ENCODE data around the gene FHOD3.

FHOD3 gene

GRCh38 chr18:36274083-36274715, 23.3 kb upstream of the FHOD3 start:
- Histone ChIP-seq H3K4me1 (ENCODE audit: control insufficient read depth, low read depth, low read length) (no peaks in the 10 kb centered on the region), H3K9ac (ENCODE audit: low read length) (no peak overlapping the region), H3K9me3 (ENCODE audit: control insufficient read depth, low read depth, low read length) (no peaks in the 10 kb centered on the region), H3K4me3 (ENCODE audit: low read length) (no peak overlapping the region), H3K36me3 (ENCODE audit: control insufficient read depth, low read depth, low read length) (no peaks in the 10 kb centered on the region), H3K27me3 (ENCODE audit: control insufficient read depth, insufficient read depth, low read length) (no peaks in the 10 kb centered on the region), H3K27ac (ENCODE audit: low read length) (no peak overlapping the region)

- H3K4me3 ChIP-seq (ENCODE audit: low read length), result no peak overlapping the region
- no peak overlapping the region for H3K9ac ChIP-seq (ENCODE audit: low read length)
- H3K27me3 ChIP-seq (ENCODE audit: control insufficient read depth, insufficient read depth, low read length), result no peaks in the 10 kb centered on the region
- H3K27ac ChIP-seq (ENCODE audit: low read length), result no peak overlapping the region
- no peaks in the 10 kb centered on the region for H3K9me3 ChIP-seq (ENCODE audit: control insufficient read depth, low read depth, low read length)
- no peaks in the 10 kb centered on the region for H3K36me3 ChIP-seq (ENCODE audit: control insufficient read depth, low read depth, low read length)
- H3K4me1 ChIP-seq (ENCODE audit: control insufficient read depth, low read depth, low read length), result no peaks in the 10 kb centered on the region
These were observed 22.0 kb upstream of the FHOD3 start for GRCh38 chr18:36275561-36275960.

- Histone ChIP-seq H3K4me1 (ENCODE audit: control insufficient read depth, low read depth, low read length) (no peaks in the 10 kb centered on the region), H3K27me3 (ENCODE audit: control insufficient read depth, insufficient read depth, low read length) (no peaks in the 10 kb centered on the region), H3K9ac (ENCODE audit: low read length) (no peak overlapping the region), H3K4me3 (ENCODE audit: low read length) (no peak overlapping the region), H3K27ac (ENCODE audit: low read length) (no peak overlapping the region), H3K36me3 (ENCODE audit: control insufficient read depth, low read depth, low read length) (no peaks in the 10 kb centered on the region), H3K9me3 (ENCODE audit: control insufficient read depth, low read depth, low read length) (no peaks in the 10 kb centered on the region)
These were observed 18.5 kb upstream of the FHOD3 start for GRCh38 chr18:36279001-36279400.

- no peak overlapping the region for H3K4me3 ChIP-seq (ENCODE audit: low read length)
- H3K27me3 ChIP-seq (ENCODE audit: control insufficient read depth, insufficient read depth, low read length), result no peaks in the 10 kb centered on the region
- H3K9me3 ChIP-seq (ENCODE audit: control insufficient read depth, low read depth, low read length), result no peaks in the 10 kb centered on the region
- H3K4me1 ChIP-seq (ENCODE audit: control insufficient read depth, low read depth, low read length), result no peaks in the 10 kb centered on the region
- H3K36me3 ChIP-seq (ENCODE audit: control insufficient read depth, low read depth, low read length), result no peaks in the 10 kb centered on the region
- H3K9ac ChIP-seq (ENCODE audit: low read length), result no peak overlapping the region
- no peak overlapping the region for H3K27ac ChIP-seq (ENCODE audit: low read length)
These were observed 15.6 kb upstream of the FHOD3 start for GRCh38 chr18:36281936-36282335.

GRCh38 chr18:36283448-36283847, 14.1 kb upstream of the FHOD3 start:
- no peaks in the 10 kb centered on the region for H3K4me1 ChIP-seq (ENCODE audit: control insufficient read depth, low read depth, low read length)
- no peak overlapping the region for H3K9ac ChIP-seq (ENCODE audit: low read length)
- no peaks in the 10 kb centered on the region for H3K27me3 ChIP-seq (ENCODE audit: control insufficient read depth, insufficient read depth, low read length)
- H3K4me3 ChIP-seq (ENCODE audit: low read length), result no peak overlapping the region
- no peak overlapping the region for H3K27ac ChIP-seq (ENCODE audit: low read length)
- H3K9me3 ChIP-seq (ENCODE audit: control insufficient read depth, low read depth, low read length), result no peaks in the 10 kb centered on the region
- no peaks in the 10 kb centered on the region for H3K36me3 ChIP-seq (ENCODE audit: control insufficient read depth, low read depth, low read length)

- no peak overlapping the region for H3K27ac ChIP-seq (ENCODE audit: low read length)
- no peaks in the 10 kb centered on the region for H3K9me3 ChIP-seq (ENCODE audit: control insufficient read depth, low read depth, low read length)
These were observed 13.2 kb upstream of the FHOD3 start for GRCh38 chr18:36284268-36284667.

GRCh38 chr18:36284671-36285295, 12.7 kb upstream of the FHOD3 start:
- Histone ChIP-seq H3K4me1 (ENCODE audit: control insufficient read depth, low read depth, low read length) (no peaks in the 10 kb centered on the region), H3K27me3 (ENCODE audit: control insufficient read depth, insufficient read depth, low read length) (no peaks in the 10 kb centered on the region), H3K9me3 (ENCODE audit: control insufficient read depth, low read depth, low read length) (no peaks in the 10 kb centered on the region), H3K36me3 (ENCODE audit: control insufficient read depth, low read depth, low read length) (no peaks in the 10 kb centered on the region), H3K4me3 (ENCODE audit: low read length) (no peak overlapping the region), H3K27ac (ENCODE audit: low read length) (no peak overlapping the region), H3K9ac (ENCODE audit: low read length) (no peak overlapping the region)

More at GRCh38 chr18:36284268-36284667, 13.2 kb upstream of the FHOD3 start:
- Histone ChIP-seq H3K27me3 (ENCODE audit: control insufficient read depth, insufficient read depth, low read length) (no peaks in the 10 kb centered on the region), H3K36me3 (ENCODE audit: control insufficient read depth, low read depth, low read length) (no peaks in the 10 kb centered on the region), H3K4me3 (ENCODE audit: low read length) (no peak overlapping the region), H3K9ac (ENCODE audit: low read length) (no peak overlapping the region), H3K4me1 (ENCODE audit: control insufficient read depth, low read depth, low read length) (no peaks in the 10 kb centered on the region)

- no peak overlapping the region for H3K9ac ChIP-seq (ENCODE audit: low read length)
- no peaks in the 10 kb centered on the region for H3K27me3 ChIP-seq (ENCODE audit: control insufficient read depth, insufficient read depth, low read length)
- no peaks in the 10 kb centered on the region for H3K9me3 ChIP-seq (ENCODE audit: control insufficient read depth, low read depth, low read length)
- H3K4me1 ChIP-seq (ENCODE audit: control insufficient read depth, low read depth, low read length), result no peaks in the 10 kb centered on the region
- H3K4me3 ChIP-seq (ENCODE audit: low read length), result no peak overlapping the region
- H3K27ac ChIP-seq (ENCODE audit: low read length), result no peak overlapping the region
- no peaks in the 10 kb centered on the region for H3K36me3 ChIP-seq (ENCODE audit: control insufficient read depth, low read depth, low read length)
These were observed 9.9 kb upstream of the FHOD3 start for GRCh38 chr18:36287653-36288052.

GRCh38 chr18:36288689-36289088, 8.8 kb upstream of the FHOD3 start:
- Histone ChIP-seq H3K27ac (ENCODE audit: low read length) (no peak overlapping the region), H3K9me3 (ENCODE audit: control insufficient read depth, low read depth, low read length) (no peaks in the 10 kb centered on the region), H3K4me3 (ENCODE audit: low read length) (no peak overlapping the region), H3K9ac (ENCODE audit: low read length) (no peak overlapping the region), H3K36me3 (ENCODE audit: control insufficient read depth, low read depth, low read length) (no peaks in the 10 kb centered on the region), H3K4me1 (ENCODE audit: control insufficient read depth, low read depth, low read length) (no peaks in the 10 kb centered on the region), H3K27me3 (ENCODE audit: control insufficient read depth, insufficient read depth, low read length) (peaks cover 6% of the 10 kb centered on the region)

GRCh38 chr18:36294031-36294430, 3.5 kb upstream of the FHOD3 start:
- Histone ChIP-seq H3K4me3 (ENCODE audit: low read length) (no peak overlapping the region), H3K9ac (ENCODE audit: low read length) (no peak overlapping the region), H3K4me1 (ENCODE audit: control insufficient read depth, low read depth, low read length) (peaks cover 3% of the 10 kb centered on the region), H3K36me3 (ENCODE audit: control insufficient read depth, low read depth, low read length) (no peaks in the 10 kb centered on the region), H3K27me3 (ENCODE audit: control insufficient read depth, insufficient read depth, low read length) (peaks cover 39% of the 10 kb centered on the region), H3K27ac (ENCODE audit: low read length) (no peak overlapping the region), H3K9me3 (ENCODE audit: control insufficient read depth, low read depth, low read length) (no peaks in the 10 kb centered on the region)

- peaks cover 50% of the 10 kb centered on the region for H3K27me3 ChIP-seq (ENCODE audit: control insufficient read depth, insufficient read depth, low read length)
- H3K4me1 ChIP-seq (ENCODE audit: control insufficient read depth, low read depth, low read length), result peaks cover 3% of the 10 kb centered on the region
- no peak overlapping the region for H3K4me3 ChIP-seq (ENCODE audit: low read length)
- no peaks in the 10 kb centered on the region for H3K9me3 ChIP-seq (ENCODE audit: control insufficient read depth, low read depth, low read length)
- H3K36me3 ChIP-seq (ENCODE audit: control insufficient read depth, low read depth, low read length), result no peaks in the 10 kb centered on the region
- H3K27ac ChIP-seq (ENCODE audit: low read length), result no peak overlapping the region
- no peak overlapping the region for H3K9ac ChIP-seq (ENCODE audit: low read length)
These were observed 2.3 kb upstream of the FHOD3 start for GRCh38 chr18:36295214-36295613.

GRCh38 chr18:36295880-36296301, 1.6 kb upstream of the FHOD3 start:
- Histone ChIP-seq H3K9ac (ENCODE audit: low read length) (no peak overlapping the region), H3K4me1 (ENCODE audit: control insufficient read depth, low read depth, low read length) (peaks cover 3% of the 10 kb centered on the region), H3K27ac (ENCODE audit: low read length) (no peak overlapping the region), H3K9me3 (ENCODE audit: control insufficient read depth, low read depth, low read length) (no peaks in the 10 kb centered on the region), H3K4me3 (ENCODE audit: low read length) (peak overlapping the region; percentile 72), H3K27me3 (ENCODE audit: control insufficient read depth, insufficient read depth, low read length) (peaks cover 52% of the 10 kb centered on the region), H3K36me3 (ENCODE audit: control insufficient read depth, low read depth, low read length) (no peaks in the 10 kb centered on the region)

Data from iPS-18a (cell line).